H1 (cell line): ENCODE data around the gene ABHD16B.

Source experiments
- CEBPB ChIP-seq: IDR thresholded peaks from 2 replicates; pipeline ENCODE4 v1.6.1; 2012; ENCODE audit warnings: low read depth, low read length
- EP300 ChIP-seq, 2 experiments: IDR thresholded peaks; 1 replicate in 1 of 2; 2 replicates in 1 of 2; pipeline ENCODE4 v1.6.1; 2011 to 2012; ENCODE audit warnings: low read depth in 2 of 2, low read length in 2 of 2, mild to moderate bottlenecking in 2 of 2, borderline replicate concordance in 1 of 2, inconsistent platforms in 1 of 2, moderate library complexity in 1 of 2
- EZH2 ChIP-seq: fragments of 200-600 bp; sonication (generic); IDR thresholded peaks from 2 replicates; pipeline ENCODE4 v1.7.1; 2012; ENCODE audit warnings: low read depth, mild to moderate bottlenecking, moderate library complexity, low read length, inconsistent platforms; ENCODE audit not compliant: severe bottlenecking
- FOSL1 ChIP-seq: IDR thresholded peaks from 2 replicates; pipeline ENCODE4 v1.6.1; 2011; ENCODE audit warnings: mild to moderate bottlenecking, low read depth, low read length, moderate library complexity; ENCODE audit not compliant: insufficient read depth
- KDM5A ChIP-seq: fragments of 200-600 bp; IDR thresholded peaks from 2 replicates; pipeline ENCODE4 v1.7.1; 2012; ENCODE audit warnings: mild to moderate bottlenecking, low read length, inconsistent platforms, mixed read lengths
- POLR2A ChIP-seq, 2 experiments: IDR thresholded peaks; 1 replicate in 1 of 2; 2 replicates in 1 of 2; pipeline ENCODE4 v1.6.1; 2011; ENCODE audit warnings: low read depth in 2 of 2, low read length in 2 of 2, mild to moderate bottlenecking in 2 of 2; ENCODE audit errors: control extremely low read depth in 1 of 2
- RAD21 ChIP-seq, 2 experiments: IDR thresholded peaks in 1 of 2; conservative IDR thresholded peaks in 1 of 2; 2 replicates each; pipeline ENCODE4 v1.6.1; 2011; ENCODE audit warnings: low read depth in 2 of 2, low read length in 2 of 2, improper control_type of control experiment in 1 of 2, inconsistent platforms in 1 of 2, mild to moderate bottlenecking in 1 of 2, moderate library complexity in 1 of 2
- SIRT6 ChIP-seq: IDR thresholded peaks from one replicate; pipeline ENCODE4 v1.7.1; 2012; ENCODE audit warnings: low read length, inconsistent platforms
- TF ChIP-seq, protein P1 (sequence below), 3 experiments: IDR thresholded peaks; 1 replicate in 2 of 3; 2 replicates in 1 of 3; pipeline versions ENCODE4 v1.5.1 to v1.6.1; 2011; ENCODE audit warnings: low read length in 3 of 3, mild to moderate bottlenecking in 3 of 3, inconsistent platforms in 2 of 3, low read depth in 1 of 3, moderate library complexity in 1 of 3; ENCODE audit not compliant: insufficient read depth in 1 of 3; ENCODE audit errors: control extremely low read depth in 1 of 3
- TF ChIP-seq, protein P2 (sequence below): IDR thresholded peaks from 2 replicates; pipeline ENCODE4 v1.6.1; 2012; ENCODE audit warnings: inconsistent platforms
- TF ChIP-seq, protein P3 (sequence below): IDR thresholded peaks from 2 replicates; pipeline ENCODE4 v1.6.1; 2011; ENCODE audit warnings: low read length, improper control_type of control experiment
- TF ChIP-seq, protein P4 (sequence below): IDR thresholded peaks from 2 replicates; pipeline ENCODE4 v1.6.1; 2012; ENCODE audit warnings: low read length, inconsistent platforms

DNA sequence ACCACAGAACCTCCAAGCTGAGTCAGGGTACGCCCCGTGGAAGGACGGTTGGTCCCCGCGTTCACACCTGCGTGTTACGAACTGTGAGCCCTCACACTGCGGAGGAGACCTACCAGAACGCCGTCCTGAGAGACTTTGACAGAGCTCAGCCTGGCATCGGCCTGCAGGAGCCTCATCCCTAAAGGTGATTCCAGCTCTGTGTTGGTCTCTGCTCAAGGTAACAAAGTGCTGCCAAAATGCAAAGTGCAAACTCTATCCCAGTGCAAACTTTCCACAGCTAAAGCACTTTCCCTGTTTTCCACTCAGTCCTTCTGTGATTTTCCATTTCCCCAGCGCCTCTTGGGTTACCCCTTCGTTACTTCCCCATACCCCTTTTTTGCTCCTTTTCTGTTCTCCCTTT lies 21.7 kb upstream of the ABHD16B start:
- TF ChIP-seq POLR2A (IDR thresholded peaks at IDR 0.05; ENCODE audit: control extremely low read depth in 1 of 2, low read depth in 2 of 2, low read length in 2 of 2) (no peak), CEBPB (no peak), KDM5A (no peak), EP300 (IDR thresholded peaks at IDR 0.05; ENCODE audit: borderline replicate concordance in 1 of 2, low read depth in 2 of 2, low read length in 2 of 2) (no peak), FOSL1 (no peak), EZH2 (no peak), SIRT6 (no peak), RAD21 (IDR thresholded peaks at IDR 0.05 in 1 of 2, conservative IDR thresholded peaks at IDR 0.05 in 1 of 2; ENCODE audit: low read depth in 2 of 2, low read length in 2 of 2) (no peak)
- TF ChIP-seq, protein P1, sequence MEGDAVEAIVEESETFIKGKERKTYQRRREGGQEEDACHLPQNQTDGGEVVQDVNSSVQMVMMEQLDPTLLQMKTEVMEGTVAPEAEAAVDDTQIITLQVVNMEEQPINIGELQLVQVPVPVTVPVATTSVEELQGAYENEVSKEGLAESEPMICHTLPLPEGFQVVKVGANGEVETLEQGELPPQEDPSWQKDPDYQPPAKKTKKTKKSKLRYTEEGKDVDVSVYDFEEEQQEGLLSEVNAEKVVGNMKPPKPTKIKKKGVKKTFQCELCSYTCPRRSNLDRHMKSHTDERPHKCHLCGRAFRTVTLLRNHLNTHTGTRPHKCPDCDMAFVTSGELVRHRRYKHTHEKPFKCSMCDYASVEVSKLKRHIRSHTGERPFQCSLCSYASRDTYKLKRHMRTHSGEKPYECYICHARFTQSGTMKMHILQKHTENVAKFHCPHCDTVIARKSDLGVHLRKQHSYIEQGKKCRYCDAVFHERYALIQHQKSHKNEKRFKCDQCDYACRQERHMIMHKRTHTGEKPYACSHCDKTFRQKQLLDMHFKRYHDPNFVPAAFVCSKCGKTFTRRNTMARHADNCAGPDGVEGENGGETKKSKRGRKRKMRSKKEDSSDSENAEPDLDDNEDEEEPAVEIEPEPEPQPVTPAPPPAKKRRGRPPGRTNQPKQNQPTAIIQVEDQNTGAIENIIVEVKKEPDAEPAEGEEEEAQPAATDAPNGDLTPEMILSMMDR (IDR thresholded peaks at IDR 0.05; ENCODE audit: control extremely low read depth in 1 of 3, insufficient read depth in 1 of 3, low read depth in 1 of 3, low read length in 3 of 3) = no peak
- TF ChIP-seq, protein P2, sequence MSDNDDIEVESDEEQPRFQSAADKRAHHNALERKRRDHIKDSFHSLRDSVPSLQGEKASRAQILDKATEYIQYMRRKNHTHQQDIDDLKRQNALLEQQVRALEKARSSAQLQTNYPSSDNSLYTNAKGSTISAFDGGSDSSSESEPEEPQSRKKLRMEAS = no peak
- TF ChIP-seq, protein P3, sequence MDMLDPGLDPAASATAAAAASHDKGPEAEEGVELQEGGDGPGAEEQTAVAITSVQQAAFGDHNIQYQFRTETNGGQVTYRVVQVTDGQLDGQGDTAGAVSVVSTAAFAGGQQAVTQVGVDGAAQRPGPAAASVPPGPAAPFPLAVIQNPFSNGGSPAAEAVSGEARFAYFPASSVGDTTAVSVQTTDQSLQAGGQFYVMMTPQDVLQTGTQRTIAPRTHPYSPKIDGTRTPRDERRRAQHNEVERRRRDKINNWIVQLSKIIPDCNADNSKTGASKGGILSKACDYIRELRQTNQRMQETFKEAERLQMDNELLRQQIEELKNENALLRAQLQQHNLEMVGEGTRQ = no peak
- TF ChIP-seq, protein P4, sequence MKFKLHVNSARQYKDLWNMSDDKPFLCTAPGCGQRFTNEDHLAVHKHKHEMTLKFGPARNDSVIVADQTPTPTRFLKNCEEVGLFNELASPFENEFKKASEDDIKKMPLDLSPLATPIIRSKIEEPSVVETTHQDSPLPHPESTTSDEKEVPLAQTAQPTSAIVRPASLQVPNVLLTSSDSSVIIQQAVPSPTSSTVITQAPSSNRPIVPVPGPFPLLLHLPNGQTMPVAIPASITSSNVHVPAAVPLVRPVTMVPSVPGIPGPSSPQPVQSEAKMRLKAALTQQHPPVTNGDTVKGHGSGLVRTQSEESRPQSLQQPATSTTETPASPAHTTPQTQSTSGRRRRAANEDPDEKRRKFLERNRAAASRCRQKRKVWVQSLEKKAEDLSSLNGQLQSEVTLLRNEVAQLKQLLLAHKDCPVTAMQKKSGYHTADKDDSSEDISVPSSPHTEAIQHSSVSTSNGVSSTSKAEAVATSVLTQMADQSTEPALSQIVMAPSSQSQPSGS = no peak
